HT1080 (cell line): ENCODE data around the gene LUM. TPM values are rescaled to one million over a fixed set of nuclear protein-coding genes. Genes with fewer than 3 reads are reported as not detected.

Experiments used
- DNase-seq: peaks from one replicate; pipeline ENCODE4 v3.0.0-alpha.2; 2015; ENCODE audit warnings: low read depth
- total RNA-seq: library from RNA; depleted of rRNA; stranded (reverse); fragments of >200 nt; shearing (Covaris generic); gene quantifications from 2 replicates; pipeline ENCODE4 v1.2.3, GENCODE V29; 2014; rRNA removed

LUM gene
- total RNA-seq, 1 experiment from 2014 or later: 0.08 TPM

DNA sequence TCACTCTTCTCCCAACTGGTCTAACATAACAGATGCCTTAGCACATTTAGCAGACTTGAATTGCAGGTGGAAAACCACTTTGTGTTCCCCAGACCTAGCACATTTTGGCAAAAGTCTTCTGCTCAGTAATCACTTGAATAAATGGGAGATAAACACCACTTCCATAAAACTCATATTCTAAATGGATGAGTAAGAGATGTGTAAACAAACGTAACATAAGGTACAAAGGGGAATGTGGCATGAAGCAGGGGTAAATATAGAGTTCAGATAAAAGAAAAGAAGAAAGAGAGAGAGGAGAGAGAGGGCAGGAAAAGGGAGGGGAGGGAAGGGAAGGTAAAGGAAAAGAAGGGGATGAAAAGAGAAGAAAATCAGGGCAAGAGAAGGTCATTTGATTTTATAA lies 36.4 kb downstream of the LUM start:
- DNase-seq: no peak

DNA sequence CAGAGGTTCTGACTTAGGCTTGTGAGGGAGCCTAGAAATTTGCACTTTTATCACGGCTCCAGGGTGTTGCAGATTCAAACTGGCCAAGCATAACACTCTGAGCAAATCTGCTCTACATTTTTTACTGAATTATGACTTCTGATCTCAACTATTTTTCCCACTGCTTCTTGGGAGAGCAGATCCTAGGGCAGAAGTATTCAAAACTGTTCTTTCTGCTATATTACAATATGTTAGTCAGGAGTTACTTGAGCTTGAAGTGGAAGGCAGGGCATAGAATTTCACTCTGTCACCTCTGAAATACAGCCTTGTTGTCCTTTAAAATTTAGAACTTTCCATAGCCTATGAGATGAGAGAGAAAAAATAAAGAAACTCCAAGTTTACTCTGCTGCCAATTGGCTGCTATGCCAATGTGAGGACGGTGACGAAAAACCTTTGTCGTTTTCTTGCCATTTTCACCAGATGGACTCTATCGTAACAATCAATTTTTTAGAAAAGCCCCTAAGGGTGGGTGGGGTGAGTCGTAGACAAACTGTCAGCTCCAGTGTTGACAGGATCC lies 37.1 kb downstream of the LUM start:
- no peak for DNase-seq

DNA sequence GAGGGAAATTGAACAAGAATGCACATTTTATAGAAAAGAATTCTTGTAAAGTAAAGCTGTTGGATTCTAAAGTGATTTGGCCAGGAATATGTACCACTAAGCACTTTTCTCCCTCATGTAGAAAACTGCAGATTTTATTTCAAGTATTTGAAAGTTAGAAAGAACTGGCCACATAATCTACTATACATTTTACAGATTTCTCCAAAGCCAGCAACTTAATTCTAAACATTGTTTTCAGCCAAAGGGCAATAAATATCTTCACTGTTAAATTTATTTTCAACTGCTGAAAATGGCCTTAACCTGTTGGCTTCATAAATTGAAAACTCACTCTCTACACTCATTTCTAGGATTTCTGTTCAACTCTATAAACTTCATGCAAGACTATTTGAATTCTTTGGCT lies 37.9 kb downstream of the LUM start:
- DNase-seq: no peak

DNA sequence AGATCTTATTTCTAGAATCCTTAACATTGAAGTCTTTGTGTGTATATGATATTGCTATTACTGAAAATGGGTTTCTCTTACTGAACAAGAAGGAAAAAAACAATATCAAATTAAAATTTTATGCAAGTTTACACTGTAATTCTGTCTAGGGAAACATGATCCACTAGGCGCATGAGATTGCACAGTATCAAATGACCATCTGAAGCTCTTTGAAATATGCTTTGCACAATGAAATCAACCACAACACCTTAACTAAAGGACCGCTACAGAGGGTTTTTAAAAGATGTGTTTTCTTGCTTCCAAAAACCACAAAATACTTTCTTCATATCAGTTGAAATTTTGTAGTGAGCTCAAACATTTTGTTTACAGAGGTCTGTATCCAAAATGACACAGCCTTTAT lies 38.4 kb downstream of the LUM start:
- DNase-seq: no peak

DNA sequence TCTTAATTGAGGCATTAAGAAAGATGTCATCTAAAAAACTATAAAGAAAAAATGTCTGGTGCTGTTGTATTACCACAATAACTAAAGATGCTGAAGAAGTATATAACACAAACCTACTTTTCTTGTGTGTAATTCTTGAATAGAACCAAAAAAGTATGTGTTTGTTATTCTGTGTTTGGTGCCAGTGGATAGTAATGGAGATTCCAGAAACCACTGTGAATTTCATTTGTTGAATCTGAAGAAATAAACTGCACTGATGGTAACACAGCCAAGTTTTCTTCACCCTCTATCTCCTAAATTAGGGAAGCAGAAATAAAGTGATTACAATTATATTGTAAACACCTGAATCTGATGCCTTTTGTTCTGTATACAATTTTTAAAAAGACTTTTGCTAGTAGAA lies 40.4 kb downstream of the LUM start:
- no peak for DNase-seq

- no peak for DNase-seq
These were observed 45.9 kb downstream of the LUM start for GRCh38 chr12:91065396-91065795.

- DNase-seq: no peak
These were observed 46.7 kb downstream of the LUM start for GRCh38 chr12:91064640-91065039.

GRCh38 chr12:91061091-91061490 lies 50.2 kb downstream of the LUM start:
- no peak for DNase-seq

DNA sequence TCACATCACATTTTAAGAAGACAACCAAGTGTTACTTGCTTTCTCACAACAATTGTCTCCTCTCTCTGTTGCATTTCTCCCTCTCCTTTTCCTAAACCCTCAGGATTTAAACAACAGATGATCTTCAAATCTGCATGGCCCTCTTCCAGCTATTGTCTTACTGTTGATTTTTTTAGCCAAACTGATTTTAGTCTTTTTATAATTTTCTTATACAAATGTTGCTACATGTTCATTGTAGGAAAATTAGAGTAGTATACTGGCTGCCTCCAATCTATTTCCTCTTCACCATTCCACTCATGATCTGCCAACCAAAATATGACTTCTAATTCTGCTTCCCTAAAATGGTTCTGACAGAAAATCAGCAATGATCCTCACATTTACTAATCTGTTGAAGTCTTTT lies 52.1 kb downstream of the LUM start:
- no peak for DNase-seq

- no peak for DNase-seq
These were observed 52.5 kb downstream of the LUM start for GRCh38 chr12:91058786-91059185.

GRCh38 chr12:91057368-91058165 lies 53.7 kb downstream of the LUM start, which contains the start of gene KERA:
Gene KERA, minus strand, starts transcription at chr12:91058024. Its CDS starts 1,743 bp downstream, at chr12:91056281.
- DNase-seq: no peak

DNA sequence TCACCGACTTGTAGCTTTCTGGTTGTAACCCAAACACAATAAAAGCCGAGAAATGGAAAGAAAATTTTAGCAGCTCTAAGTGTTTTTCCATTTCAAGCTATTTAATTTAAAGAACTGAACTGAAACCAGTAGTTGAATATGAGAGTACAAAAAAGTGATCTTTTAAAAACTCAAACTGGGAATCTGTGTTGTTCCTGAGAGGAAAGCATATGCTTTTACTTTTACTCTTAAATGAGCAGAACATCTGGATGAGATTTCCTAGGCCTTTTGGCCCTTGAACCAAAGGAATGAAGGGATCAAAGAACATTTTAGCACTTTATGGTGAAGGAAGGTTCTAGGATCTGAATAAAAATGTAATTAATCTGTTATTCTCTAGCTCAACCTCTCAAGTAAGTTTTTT lies 54.8 kb downstream of the LUM start:
- DNase-seq: no peak

- no peak for DNase-seq
These were observed 55.3 kb downstream of the LUM start for GRCh38 chr12:91055976-91056375.

DNA sequence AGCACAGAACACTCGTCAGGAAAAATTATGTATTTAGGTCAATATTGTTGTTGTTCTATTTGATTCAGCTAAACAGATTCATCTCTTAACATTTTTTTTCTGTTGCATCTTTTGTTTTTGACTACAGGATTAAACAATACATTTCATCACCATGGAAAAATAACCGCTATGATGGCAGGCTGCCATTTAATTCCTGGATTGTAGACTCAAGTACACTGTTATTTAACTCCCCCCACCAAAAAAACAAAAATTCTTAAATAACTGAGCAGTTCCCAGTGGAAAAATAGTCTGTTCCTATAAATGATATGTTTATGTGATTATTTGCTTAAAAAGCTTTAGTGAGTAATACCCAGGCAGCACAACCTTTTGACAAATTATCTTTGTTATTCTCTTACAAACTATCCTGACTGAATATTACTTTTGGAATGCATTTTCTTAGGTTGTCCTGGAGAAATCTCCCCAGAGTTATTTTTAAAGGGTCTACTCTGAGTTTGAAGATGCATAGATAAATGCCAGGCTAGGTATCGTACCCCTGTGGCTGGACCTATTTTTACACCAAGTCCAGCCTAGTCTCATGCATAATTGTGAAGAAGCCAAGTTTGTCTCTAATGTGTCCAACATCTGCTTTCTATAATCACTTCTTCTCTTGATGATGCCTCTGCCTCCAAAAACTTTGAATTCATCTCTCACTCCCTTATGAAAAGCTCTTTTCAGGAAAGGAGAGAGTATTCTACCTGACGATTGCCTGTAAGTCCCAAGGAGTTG lies 57.2 kb downstream of the LUM start:
- peak; percentile 14 for DNase-seq

Other genes with a start within 250 kb of the LUM start
- not detected in 2 replicates for gene CCER1, start 156.3 kb downstream of the LUM start, total RNA-seq
- gene EPYC, start 106.5 kb downstream of the LUM start, total RNA-seq: not detected in 2 replicates
- gene KERA, start 53.5 kb downstream of the LUM start, total RNA-seq: not detected in 2 replicates
- not detected in 2 replicates for gene DCN, start 71.3 kb upstream of the LUM start, total RNA-seq